MG63 (cell line): ENCODE data around the gene CCDC80. TPM values are rescaled to one million over a fixed set of nuclear protein-coding genes. Genes with fewer than 3 reads are reported as not detected.

ENCODE experiments used
- total RNA-seq: library from RNA; depleted of rRNA; stranded (reverse); fragments of >200 nt; shearing (Covaris generic); gene quantifications from 2 replicates; pipeline ENCODE4 v1.2.3, GENCODE V29; 2014; ENCODE audit warnings: low replicate concordance; rRNA removed

The CCDC80 gene
- total RNA-seq, 1 experiment from 2014 or later = 240 TPM

Other genes starting within 250 kb of the CCDC80 start
- gene BTLA, start 141.7 kb downstream of the CCDC80 start, total RNA-seq = not detected in 2 replicates
- gene ATG3, start 79.2 kb downstream of the CCDC80 start, total RNA-seq = 49.6 and 60.0 TPM in 2 replicates
- 22.3 and 80.5 TPM in 2 replicates for gene SLC35A5, start 79.1 kb downstream of the CCDC80 start, total RNA-seq
- gene CD200R1L, start 205.7 kb upstream of the CCDC80 start, total RNA-seq = not detected in 2 replicates